ENCODE data around the gene LARP6.

LARP6 gene

DNA sequence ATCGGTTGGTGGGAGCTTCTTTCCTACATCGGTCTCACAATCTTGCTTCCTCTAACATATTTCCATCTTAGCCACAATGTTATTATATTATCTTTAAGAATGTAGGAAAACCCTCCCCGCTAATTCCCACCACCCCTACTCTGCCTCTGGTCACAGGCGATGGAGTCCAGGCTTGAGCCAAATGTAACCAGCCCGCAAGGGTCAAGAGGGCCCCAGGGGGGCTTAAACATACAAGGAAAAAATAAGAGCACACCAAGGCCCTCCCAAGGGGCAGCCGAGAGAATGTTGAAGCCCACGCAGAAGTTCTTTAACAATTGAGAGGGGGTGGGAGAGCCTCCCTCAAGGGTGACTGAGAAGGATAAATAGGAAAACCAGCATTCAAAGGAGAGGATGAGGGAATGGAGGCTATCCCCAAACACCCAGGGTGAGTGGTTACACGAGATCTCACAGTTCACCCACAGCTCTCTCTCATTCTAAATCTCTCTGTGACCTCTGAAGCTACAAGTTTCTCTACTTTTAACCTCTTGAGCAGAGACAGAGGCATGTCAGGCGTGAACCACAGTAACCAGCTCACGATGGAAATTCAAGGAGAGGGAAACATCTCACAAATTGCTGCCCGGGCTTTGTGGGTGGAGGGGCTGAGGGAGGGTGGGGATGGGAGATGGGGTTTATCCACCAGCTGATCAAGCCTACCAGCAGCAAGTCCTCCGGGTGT, 59.2 kb downstream of the LARP6 start:
- peak; percentile 57 for ATAC-seq
- TF ChIP-seq RARB (CRISPR knock-in tag; IDR thresholded peaks at IDR 0.05) = no peak
- TF ChIP-seq ZNF565 (CRISPR knock-in tag; conservative IDR thresholded peaks at IDR 0.05; ENCODE audit: low read depth) = no peak
- no peak for TF ChIP-seq SNAI2 (CRISPR knock-in tag; IDR thresholded peaks at IDR 0.05)
- TF ChIP-seq PPARA (CRISPR knock-in tag; IDR thresholded peaks at IDR 0.05; ENCODE audit: borderline replicate concordance) = no peak
- TF ChIP-seq, protein P1, sequence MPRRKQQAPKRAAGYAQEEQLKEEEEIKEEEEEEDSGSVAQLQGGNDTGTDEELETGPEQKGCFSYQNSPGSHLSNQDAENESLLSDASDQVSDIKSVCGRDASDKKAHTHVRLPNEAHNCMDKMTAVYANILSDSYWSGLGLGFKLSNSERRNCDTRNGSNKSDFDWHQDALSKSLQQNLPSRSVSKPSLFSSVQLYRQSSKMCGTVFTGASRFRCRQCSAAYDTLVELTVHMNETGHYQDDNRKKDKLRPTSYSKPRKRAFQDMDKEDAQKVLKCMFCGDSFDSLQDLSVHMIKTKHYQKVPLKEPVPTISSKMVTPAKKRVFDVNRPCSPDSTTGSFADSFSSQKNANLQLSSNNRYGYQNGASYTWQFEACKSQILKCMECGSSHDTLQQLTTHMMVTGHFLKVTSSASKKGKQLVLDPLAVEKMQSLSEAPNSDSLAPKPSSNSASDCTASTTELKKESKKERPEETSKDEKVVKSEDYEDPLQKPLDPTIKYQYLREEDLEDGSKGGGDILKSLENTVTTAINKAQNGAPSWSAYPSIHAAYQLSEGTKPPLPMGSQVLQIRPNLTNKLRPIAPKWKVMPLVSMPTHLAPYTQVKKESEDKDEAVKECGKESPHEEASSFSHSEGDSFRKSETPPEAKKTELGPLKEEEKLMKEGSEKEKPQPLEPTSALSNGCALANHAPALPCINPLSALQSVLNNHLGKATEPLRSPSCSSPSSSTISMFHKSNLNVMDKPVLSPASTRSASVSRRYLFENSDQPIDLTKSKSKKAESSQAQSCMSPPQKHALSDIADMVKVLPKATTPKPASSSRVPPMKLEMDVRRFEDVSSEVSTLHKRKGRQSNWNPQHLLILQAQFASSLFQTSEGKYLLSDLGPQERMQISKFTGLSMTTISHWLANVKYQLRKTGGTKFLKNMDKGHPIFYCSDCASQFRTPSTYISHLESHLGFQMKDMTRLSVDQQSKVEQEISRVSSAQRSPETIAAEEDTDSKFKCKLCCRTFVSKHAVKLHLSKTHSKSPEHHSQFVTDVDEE (CRISPR knock-in tag; IDR thresholded peaks at IDR 0.05) = no peak
- no peak for TF ChIP-seq ZNF8 (CRISPR knock-in tag; IDR thresholded peaks at IDR 0.05)
- TF ChIP-seq, protein P2, sequence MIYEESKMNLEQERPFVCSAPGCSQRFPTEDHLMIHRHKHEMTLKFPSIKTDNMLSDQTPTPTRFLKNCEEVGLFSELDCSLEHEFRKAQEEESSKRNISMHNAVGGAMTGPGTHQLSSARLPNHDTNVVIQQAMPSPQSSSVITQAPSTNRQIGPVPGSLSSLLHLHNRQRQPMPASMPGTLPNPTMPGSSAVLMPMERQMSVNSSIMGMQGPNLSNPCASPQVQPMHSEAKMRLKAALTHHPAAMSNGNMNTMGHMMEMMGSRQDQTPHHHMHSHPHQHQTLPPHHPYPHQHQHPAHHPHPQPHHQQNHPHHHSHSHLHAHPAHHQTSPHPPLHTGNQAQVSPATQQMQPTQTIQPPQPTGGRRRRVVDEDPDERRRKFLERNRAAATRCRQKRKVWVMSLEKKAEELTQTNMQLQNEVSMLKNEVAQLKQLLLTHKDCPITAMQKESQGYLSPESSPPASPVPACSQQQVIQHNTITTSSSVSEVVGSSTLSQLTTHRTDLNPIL (CRISPR knock-in tag; IDR thresholded peaks at IDR 0.05; ENCODE audit: low read depth) = no peak
- TF ChIP-seq ARNTL (CRISPR knock-in tag; IDR thresholded peaks at IDR 0.05; ENCODE audit: borderline replicate concordance, low read depth) = no peak
- TF ChIP-seq ZFP3 (CRISPR knock-in tag; IDR thresholded peaks at IDR 0.05) = no peak
- TF ChIP-seq ESRRG (CRISPR knock-in tag; IDR thresholded peaks at IDR 0.05) = no peak
- no peak for TF ChIP-seq ZC3H10 (CRISPR knock-in tag; IDR thresholded peaks at IDR 0.05)
- TF ChIP-seq BACH2 (CRISPR knock-in tag; IDR thresholded peaks at IDR 0.05; ENCODE audit: borderline replicate concordance) = no peak
- no peak for TF ChIP-seq POU6F1 (CRISPR knock-in tag; IDR thresholded peaks at IDR 0.05; ENCODE audit: borderline replicate concordance, low read depth)
- no peak for TF ChIP-seq ZFP30 (CRISPR knock-in tag; IDR thresholded peaks at IDR 0.05)
- no peak for TF ChIP-seq CSDC2 (CRISPR knock-in tag; IDR thresholded peaks at IDR 0.05)
- TF ChIP-seq OSR1 (CRISPR knock-in tag; IDR thresholded peaks at IDR 0.05) = no peak
- TF ChIP-seq GLIS3 (CRISPR knock-in tag; IDR thresholded peaks at IDR 0.05) = no peak
- TF ChIP-seq ISL1 (CRISPR knock-in tag; IDR thresholded peaks at IDR 0.05) = no peak

DNA sequence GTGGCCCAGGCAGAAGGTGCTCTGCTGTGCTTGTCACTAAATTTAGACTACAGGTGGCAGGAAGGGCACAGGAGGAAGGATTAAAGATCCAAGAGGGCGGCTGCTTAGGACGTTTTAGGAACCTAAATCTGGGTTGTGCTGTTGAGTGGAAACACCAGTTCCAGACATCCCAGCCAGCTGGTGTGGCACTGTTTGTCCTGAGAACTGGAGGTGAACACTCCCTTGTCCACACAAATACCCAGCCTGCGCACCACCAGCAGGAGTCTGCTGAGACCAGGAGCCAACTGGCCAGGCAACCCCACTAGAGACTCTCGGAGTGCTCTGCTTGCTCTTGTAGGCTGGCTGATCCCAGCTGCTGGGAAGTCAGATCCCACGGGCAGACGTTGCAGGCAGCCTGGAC, 60.3 kb downstream of the LARP6 start:
- no peak for TF ChIP-seq POU6F1 (CRISPR knock-in tag; IDR thresholded peaks at IDR 0.05; ENCODE audit: borderline replicate concordance, low read depth)
- TF ChIP-seq ARNTL (CRISPR knock-in tag; IDR thresholded peaks at IDR 0.05; ENCODE audit: borderline replicate concordance, low read depth) = no peak
- TF ChIP-seq BACH2 (CRISPR knock-in tag; IDR thresholded peaks at IDR 0.05; ENCODE audit: borderline replicate concordance) = no peak
- no peak for TF ChIP-seq GLIS3 (CRISPR knock-in tag; IDR thresholded peaks at IDR 0.05)
- TF ChIP-seq ISL1 (CRISPR knock-in tag; IDR thresholded peaks at IDR 0.05) = no peak
- no peak for TF ChIP-seq TOX (CRISPR knock-in tag; IDR thresholded peaks at IDR 0.05; ENCODE audit: borderline replicate concordance)
- no peak for TF ChIP-seq OSR1 (CRISPR knock-in tag; IDR thresholded peaks at IDR 0.05)
- ATAC-seq = no peak

GRCh38 chr15:70792171-70792573, 61.8 kb downstream of the LARP6 start:
- ATAC-seq = peak; percentile 40
- TF ChIP-seq ESRRG (CRISPR knock-in tag; IDR thresholded peaks at IDR 0.05) (no peak), TCF4 (CRISPR knock-in tag; IDR thresholded peaks at IDR 0.05; ENCODE audit: borderline replicate concordance) (no peak), SNAI2 (CRISPR knock-in tag; IDR thresholded peaks at IDR 0.05) (no peak), TOX (CRISPR knock-in tag; IDR thresholded peaks at IDR 0.05; ENCODE audit: borderline replicate concordance) (no peak), PATZ1 (CRISPR knock-in tag; IDR thresholded peaks at IDR 0.05; ENCODE audit: borderline replicate concordance) (no peak)
- TF ChIP-seq, protein P2 (CRISPR knock-in tag; IDR thresholded peaks at IDR 0.05; ENCODE audit: low read depth) = no peak
- TF ChIP-seq, protein P1 (CRISPR knock-in tag; IDR thresholded peaks at IDR 0.05) = no peak
